Right lobe of liver (tissue), 6 donors: ENCODE data around the gene AVPR2. TPM values are rescaled to one million over a fixed set of nuclear protein-coding genes. Genes with fewer than 3 reads are reported as not detected.

Source experiments
- ATAC-seq, 4 donors: fragments of 200-7000 bp; cut with Tn5 transposase; one replicate each; pipeline ENCODE4 v1.9.1; 2020; ENCODE audit warnings: mild to moderate bottlenecking in 4 of 4, moderate library complexity in 4 of 4
- DNase-seq, 3 donors: peaks; one replicate each; pipeline ENCODE4 v3.0.0-alpha.2; 2020
- H3K27ac ChIP-seq, 3 donors: fragments of 200-600 bp; one replicate each; pipeline ENCODE4 v1.8.0; 2022
- H3K27me3 ChIP-seq, 2 donors: fragments of 200-600 bp; one replicate each; pipeline ENCODE4 v1.8.0; 2022
- H3K36me3 ChIP-seq, 4 donors: fragments of 200-600 bp; sonication (generic) in 1 of 4; one replicate each; pipeline versions ENCODE4 v1.5.1 to v1.8.0; 2017 to 2022; ENCODE audit warnings: control low read depth in 1 of 4
- H3K4me1 ChIP-seq, 4 donors: fragments of 200-600 bp; sonication (generic) in 1 of 4; one replicate each; pipeline versions ENCODE4 v1.5.1 to v1.8.0; 2017 to 2022; ENCODE audit warnings: control low read depth in 1 of 4
- H3K4me3 ChIP-seq, 3 donors: fragments of 200-600 bp; one replicate each; pipeline ENCODE4 v1.8.0; 2022
- H3K9me3 ChIP-seq, 4 donors: fragments of 200-600 bp; sonication (generic) in 1 of 4; one replicate each; pipeline versions ENCODE4 v1.5.1 to v1.8.0; 2017 to 2022; ENCODE audit warnings: control low read depth in 1 of 4
- POLR2A ChIP-seq: fragments of 450-650 bp; IDR thresholded peaks from one replicate; pipeline ENCODE4 v1.6.1; 2017; ENCODE audit warnings: antibody characterized with exemption, mild to moderate bottlenecking
- WGBS: methylation state at CpG from one replicate; pipeline ENCODE4 v1.1.6; 2018; ENCODE audit warnings: low coverage, low lambda C conversion rate; ENCODE audit not compliant: insufficient coverage; ENCODE audit errors: missing lambda C conversion rate; 5-methylcytosine and 5-hydroxymethylcytosine counted together
- intact Hi-C, 2 donors: fragments of 100-400 bp; cut with DNase I; formaldehyde crosslinking; loops; one replicate each; pipeline versions ENCODE4 v1.11.2 to v1.14.1; 2022
- total RNA-seq, 6 experiments: library from RNA; depleted of rRNA in 2 of 6; stranded (reverse); fragments of >200 nt in 2 of 6; fragmentation: NEBNext Ultra II Directional in 3 of 6; extraction: Animal tissue kit (Norgen Biotek cat#: 25700) in 3 of 6; gene quantifications; one replicate each; pipeline versions ENCODE4 v1.1.0 to v1.2.4, GENCODE V29; 2016 to 2023
- TF ChIP-seq, protein P1 (sequence below), 4 donors: fragments of 200-600 bp in 3 of 4; fragments of 450-650 bp in 1 of 4; IDR thresholded peaks; one replicate each; pipeline versions ENCODE4 v1.5.1 to v1.8.0; 2016 to 2022; ENCODE audit warnings: antibody characterized with exemption in 4 of 4, mild to moderate bottlenecking in 2 of 4
- donor health status: DM: no; HTN: yes; CAD: no.
- donor health status: DM: no; HTN: no; CAD: no.
- donor health status: DM: no; HTN: no; CAD: no.
- donor health status: DM: no; HTN: yes; CAD: no.
- donor health status: DM: no; HTN: yes; CAD: no.

The AVPR2 gene
- total RNA-seq, 6 experiments from 2014 or later, result 0.31 TPM; not detected in 5

DNA sequence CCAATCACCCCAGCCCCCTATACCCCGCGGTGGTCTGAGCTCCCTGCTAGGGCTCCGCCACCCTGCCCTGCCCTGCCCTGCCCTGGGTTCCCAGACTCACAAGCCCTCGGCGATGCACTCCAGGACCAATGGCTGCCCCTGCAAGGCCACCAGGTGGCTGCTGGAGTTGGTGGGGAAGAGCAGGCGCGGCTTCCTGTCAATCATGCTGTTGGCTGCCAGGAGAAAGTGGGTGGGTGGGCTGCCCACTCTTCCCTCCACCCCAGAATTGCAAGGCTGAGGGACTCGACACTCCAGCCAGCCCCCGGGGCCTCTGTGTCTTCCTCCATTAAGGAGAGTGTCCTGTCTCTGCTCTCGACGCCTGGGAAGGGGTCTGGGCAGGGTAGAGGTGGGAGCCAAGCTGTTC, 34.2 kb upstream of the AVPR2 start:
- H3K4me3 ChIP-seq, result no peak overlapping the region
- TF ChIP-seq, protein P1, sequence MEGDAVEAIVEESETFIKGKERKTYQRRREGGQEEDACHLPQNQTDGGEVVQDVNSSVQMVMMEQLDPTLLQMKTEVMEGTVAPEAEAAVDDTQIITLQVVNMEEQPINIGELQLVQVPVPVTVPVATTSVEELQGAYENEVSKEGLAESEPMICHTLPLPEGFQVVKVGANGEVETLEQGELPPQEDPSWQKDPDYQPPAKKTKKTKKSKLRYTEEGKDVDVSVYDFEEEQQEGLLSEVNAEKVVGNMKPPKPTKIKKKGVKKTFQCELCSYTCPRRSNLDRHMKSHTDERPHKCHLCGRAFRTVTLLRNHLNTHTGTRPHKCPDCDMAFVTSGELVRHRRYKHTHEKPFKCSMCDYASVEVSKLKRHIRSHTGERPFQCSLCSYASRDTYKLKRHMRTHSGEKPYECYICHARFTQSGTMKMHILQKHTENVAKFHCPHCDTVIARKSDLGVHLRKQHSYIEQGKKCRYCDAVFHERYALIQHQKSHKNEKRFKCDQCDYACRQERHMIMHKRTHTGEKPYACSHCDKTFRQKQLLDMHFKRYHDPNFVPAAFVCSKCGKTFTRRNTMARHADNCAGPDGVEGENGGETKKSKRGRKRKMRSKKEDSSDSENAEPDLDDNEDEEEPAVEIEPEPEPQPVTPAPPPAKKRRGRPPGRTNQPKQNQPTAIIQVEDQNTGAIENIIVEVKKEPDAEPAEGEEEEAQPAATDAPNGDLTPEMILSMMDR (IDR thresholded peaks at IDR 0.05), result no peak
- TF ChIP-seq POLR2A, result no peak
- no peak overlapping the region for H3K27ac ChIP-seq
- H3K9me3 ChIP-seq, result no peaks in the 10 kb centered on the region
- no peaks in the 10 kb centered on the region for H3K36me3 ChIP-seq
- H3K27me3 ChIP-seq, result no peaks in the 10 kb centered on the region
- H3K4me1 ChIP-seq, result no peaks in the 10 kb centered on the region
- intact Hi-C loops, result no loop called here
- DNase-seq, result no peak
- no peak for ATAC-seq
- 40% methylated on average over 1 of the region's 11 CpGs for WGBS

DNA sequence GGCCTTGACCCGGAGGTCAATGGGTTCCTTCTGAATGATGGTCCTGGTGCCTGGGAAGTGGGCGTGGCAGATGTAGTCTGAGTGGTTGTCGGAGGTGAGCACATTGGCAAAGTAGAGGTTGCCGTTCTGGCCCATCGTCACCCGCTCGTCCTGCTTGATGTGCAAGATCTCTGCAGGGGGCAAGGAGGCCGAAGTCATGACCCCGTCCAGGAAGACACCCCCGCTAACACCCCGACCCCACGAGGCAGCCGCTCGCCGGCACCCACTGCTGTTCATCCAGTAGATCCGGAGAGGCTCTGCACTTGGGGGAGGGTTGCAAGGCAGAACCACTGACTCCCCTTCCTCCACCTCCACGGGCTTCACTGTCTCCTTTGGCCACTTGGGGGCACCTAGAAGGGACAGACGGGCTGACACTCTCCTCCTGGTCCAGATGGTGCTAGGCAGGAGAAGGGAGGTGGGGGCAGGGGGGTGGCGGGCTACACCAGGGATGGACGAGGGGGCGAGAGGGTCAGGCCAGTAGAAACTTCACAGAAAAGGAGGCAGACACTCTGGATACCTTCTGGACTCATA, 33.6 kb upstream of the AVPR2 start:
- WGBS, result 33% methylated on average over 3 of the region's 21 CpGs
- ATAC-seq, result no peak
- intact Hi-C loops, result no loop called here
- no peak for TF ChIP-seq POLR2A
- TF ChIP-seq, protein P1 (IDR thresholded peaks at IDR 0.05), result no peak
- Histone ChIP-seq H3K27me3 (peaks cover 0 to under 1% of the 10 kb centered on the region in 2 donors), H3K27ac (no peak overlapping the region), H3K4me1 (no peaks in the 10 kb centered on the region), H3K4me3 (no peak overlapping the region), H3K9me3 (no peaks in the 10 kb centered on the region), H3K36me3 (no peaks in the 10 kb centered on the region)
- DNase-seq, result no peak

DNA sequence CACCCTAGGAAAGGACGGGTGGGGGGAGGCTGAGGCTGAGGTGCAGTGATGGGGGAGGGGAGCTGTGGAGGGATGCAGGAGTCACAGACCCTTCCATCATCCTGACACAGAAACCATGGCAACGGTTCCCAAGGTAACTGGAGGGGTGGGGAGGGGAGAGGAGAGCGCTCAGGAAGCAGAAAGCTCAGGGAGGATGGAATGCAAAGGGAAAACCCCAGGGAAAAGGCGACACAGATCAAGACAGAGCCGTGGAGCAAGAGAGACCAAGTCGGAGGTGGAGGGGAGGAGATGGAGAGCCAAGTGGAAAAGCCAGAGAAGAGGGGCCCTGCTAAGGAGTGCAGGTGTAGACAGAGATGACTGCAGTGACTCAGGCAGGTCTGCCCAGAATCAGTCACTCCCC, 33.0 kb upstream of the AVPR2 start:
- ATAC-seq (no peak), DNase-seq (no peak)
- Histone ChIP-seq H3K4me1 (no peaks in the 10 kb centered on the region), H3K27ac (no peak overlapping the region), H3K4me3 (no peak overlapping the region), H3K27me3 (peaks cover 0 to 4% of the 10 kb centered on the region in 2 donors), H3K36me3 (no peaks in the 10 kb centered on the region), H3K9me3 (no peaks in the 10 kb centered on the region)
- intact Hi-C loops, result no loop called here
- TF ChIP-seq POLR2A, result no peak
- TF ChIP-seq, protein P1 (IDR thresholded peaks at IDR 0.05), result no peak
- 23% methylated on average over 6 of the region's 6 CpGs for WGBS

DNA sequence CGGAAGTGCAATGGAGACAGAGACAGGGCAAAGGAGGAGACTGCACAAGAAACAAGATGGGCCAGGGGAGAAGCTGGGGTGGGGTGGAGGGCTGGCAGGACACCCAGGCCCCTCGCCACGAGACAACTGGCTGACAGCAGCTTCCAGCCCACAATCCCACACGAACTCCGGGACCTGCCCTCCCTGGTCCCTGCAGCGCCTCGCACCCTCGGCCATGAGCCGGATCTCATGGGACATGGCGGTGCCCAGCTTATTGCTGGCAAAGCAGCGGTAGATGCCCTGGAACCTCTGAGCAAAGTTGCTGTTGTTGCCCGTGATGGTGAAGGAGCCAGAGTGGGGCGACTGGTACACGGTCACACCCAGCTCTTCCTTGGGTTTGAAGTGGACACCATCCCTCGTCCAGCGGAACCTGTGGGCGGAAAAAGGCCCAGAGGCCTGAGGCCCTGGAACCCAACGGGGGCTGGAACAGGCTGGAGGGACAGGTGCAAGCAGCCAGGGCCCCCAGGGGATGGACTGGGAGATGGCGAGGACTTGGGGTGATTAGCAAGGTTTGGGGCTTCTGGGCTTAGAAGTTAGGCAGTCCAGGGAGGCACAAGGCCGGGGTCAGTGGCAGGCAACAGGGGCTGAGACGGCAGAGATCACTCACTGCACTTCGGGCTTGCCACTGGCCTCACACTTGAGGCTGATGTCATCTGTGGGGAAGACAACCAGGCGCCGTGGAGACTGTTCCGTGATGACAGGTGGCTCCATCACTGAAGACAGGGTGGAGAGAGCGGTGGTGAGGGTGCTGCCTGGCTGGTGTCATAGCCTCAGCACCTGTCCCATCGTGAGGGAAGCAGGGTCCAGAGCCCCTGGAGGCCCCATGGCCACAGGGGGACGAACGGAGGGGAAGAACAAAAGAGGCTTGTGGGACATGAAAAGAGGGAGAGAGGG, 32.3 kb upstream of the AVPR2 start:
- DNase-seq, result no peak
- intact Hi-C loops, result no loop called here

More for the DNA sequence above, 32.3 kb upstream of the AVPR2 start:
- no peaks in the 10 kb centered on the region for H3K36me3 ChIP-seq
- no peak overlapping the region for H3K4me3 ChIP-seq
- ATAC-seq, result no peak
- no peaks in the 10 kb centered on the region for H3K4me1 ChIP-seq
- peaks cover 0 to 4% of the 10 kb centered on the region in 2 donors for H3K27me3 ChIP-seq
- no peak overlapping the region for H3K27ac ChIP-seq
- no peak for TF ChIP-seq POLR2A
- TF ChIP-seq, protein P1 (IDR thresholded peaks at IDR 0.05), result no peak
- 69% methylated on average over 13 of the region's 29 CpGs for WGBS
- H3K9me3 ChIP-seq, result no peaks in the 10 kb centered on the region
